ENCODE data around the gene VDR. TPM values are rescaled to one million over a fixed set of nuclear protein-coding genes. Genes with fewer than 3 reads are reported as not detected.
A peak's percentile ranks its signal among the peaks of the same experiment; 100 is the strongest.

The VDR gene
- total RNA-seq, 3 donors from 2014 or later = 1.6 to 41.7 (median 16.1) TPM

DNA sequence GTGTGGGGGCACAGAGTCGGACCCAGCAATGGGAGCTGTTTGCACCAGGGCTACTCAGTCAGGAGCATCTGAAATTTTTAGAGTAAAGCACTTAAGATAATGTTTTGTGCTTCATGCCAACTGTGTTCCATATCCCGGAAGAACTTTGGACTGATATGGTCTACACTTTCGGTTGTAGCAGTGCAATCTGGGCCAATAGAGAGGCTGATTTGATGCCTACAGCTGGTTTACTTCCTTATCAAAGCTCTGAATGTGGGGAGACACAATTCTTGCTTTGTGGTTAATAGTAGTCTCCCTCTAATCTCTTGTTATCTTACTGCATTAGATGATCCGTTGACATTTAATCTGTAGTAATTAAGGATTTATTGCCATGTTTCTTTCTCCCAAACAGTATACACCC, 7.8 kb upstream of the VDR start:
- Histone ChIP-seq H3K4me3 (no peak overlapping the region), H3K27ac (no peak overlapping the region), H3K4me1 (no peaks in the 10 kb centered on the region), H3K9me3 (no peaks in the 10 kb centered on the region), H3K36me3 (no peaks in the 10 kb centered on the region), H3K27me3 (no peaks in the 10 kb centered on the region)
- intact Hi-C loops (cut with DNase I; ENCODE audit: low total_unique reads) = no loop called here
- no peak for DNase-seq (ENCODE audit: low spot score in 2 of 2)
- TF ChIP-seq POLR2AphosphoS5 (IDR thresholded peaks at IDR 0.05) (no peak), POLR2A (IDR thresholded peaks at IDR 0.05) (no peak)
- TF ChIP-seq, protein P1, sequence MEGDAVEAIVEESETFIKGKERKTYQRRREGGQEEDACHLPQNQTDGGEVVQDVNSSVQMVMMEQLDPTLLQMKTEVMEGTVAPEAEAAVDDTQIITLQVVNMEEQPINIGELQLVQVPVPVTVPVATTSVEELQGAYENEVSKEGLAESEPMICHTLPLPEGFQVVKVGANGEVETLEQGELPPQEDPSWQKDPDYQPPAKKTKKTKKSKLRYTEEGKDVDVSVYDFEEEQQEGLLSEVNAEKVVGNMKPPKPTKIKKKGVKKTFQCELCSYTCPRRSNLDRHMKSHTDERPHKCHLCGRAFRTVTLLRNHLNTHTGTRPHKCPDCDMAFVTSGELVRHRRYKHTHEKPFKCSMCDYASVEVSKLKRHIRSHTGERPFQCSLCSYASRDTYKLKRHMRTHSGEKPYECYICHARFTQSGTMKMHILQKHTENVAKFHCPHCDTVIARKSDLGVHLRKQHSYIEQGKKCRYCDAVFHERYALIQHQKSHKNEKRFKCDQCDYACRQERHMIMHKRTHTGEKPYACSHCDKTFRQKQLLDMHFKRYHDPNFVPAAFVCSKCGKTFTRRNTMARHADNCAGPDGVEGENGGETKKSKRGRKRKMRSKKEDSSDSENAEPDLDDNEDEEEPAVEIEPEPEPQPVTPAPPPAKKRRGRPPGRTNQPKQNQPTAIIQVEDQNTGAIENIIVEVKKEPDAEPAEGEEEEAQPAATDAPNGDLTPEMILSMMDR (IDR thresholded peaks at IDR 0.05) = no peak

DNA sequence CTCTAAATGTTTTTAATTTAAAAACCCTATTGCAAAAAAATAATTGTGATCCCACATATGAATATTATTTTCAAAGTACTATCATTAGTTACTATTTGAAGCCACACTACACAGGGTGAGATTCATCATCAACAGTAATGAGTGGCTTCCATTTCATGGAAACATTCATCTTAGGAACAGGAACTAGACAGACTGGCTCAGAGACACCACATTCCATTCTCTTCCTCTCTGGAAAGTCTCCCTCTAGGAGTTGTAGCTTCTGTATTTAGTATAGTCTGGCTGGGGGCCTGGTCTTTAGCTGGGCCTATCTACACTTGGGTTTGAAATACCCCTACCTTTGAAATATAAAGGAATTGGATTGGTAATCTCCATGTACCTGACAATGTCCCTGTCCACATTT, 6.2 kb upstream of the VDR start:
- no peak for TF ChIP-seq POLR2A (IDR thresholded peaks at IDR 0.05)
- no peak for TF ChIP-seq POLR2AphosphoS5 (IDR thresholded peaks at IDR 0.05)
- TF ChIP-seq, protein P1 (IDR thresholded peaks at IDR 0.05) = no peak
- no peak overlapping the region for H3K4me3 ChIP-seq
- H3K27ac ChIP-seq = no peak overlapping the region
- no peak for DNase-seq (ENCODE audit: low spot score in 2 of 2)
- no peaks in the 10 kb centered on the region for H3K9me3 ChIP-seq
- intact Hi-C loops (cut with DNase I; ENCODE audit: low total_unique reads) = no loop called here
- H3K27me3 ChIP-seq = no peaks in the 10 kb centered on the region
- H3K36me3 ChIP-seq = no peaks in the 10 kb centered on the region
- no peaks in the 10 kb centered on the region for H3K4me1 ChIP-seq

DNA sequence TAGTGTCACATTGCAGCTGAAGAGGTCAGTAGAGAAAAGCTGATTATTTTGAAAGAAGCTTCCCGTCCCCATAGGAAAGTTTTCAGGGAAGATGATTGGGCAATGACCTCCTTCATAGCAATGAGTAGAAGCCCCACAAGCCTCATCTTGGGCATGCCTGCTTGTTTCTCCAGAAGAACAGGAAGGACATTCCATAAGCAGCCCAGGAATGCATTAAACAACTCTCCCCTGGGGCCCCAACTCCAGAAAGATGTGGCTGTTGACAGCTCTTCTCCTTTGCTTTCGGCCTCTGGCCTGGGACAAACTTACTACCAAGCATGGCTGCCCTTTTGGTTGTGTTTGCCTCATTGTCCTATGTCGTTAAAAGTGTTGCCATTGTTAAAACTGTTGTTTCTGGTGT, 5.7 kb upstream of the VDR start:
- no peak for DNase-seq (ENCODE audit: low spot score in 2 of 2)
- Histone ChIP-seq H3K4me1 (no peaks in the 10 kb centered on the region), H3K4me3 (no peak overlapping the region), H3K9me3 (no peaks in the 10 kb centered on the region), H3K27ac (peak overlapping the region in 1 of 2 donors; percentile 14), H3K36me3 (no peaks in the 10 kb centered on the region), H3K27me3 (no peaks in the 10 kb centered on the region)
- intact Hi-C loops (cut with DNase I; ENCODE audit: low total_unique reads) = no loop called here
- TF ChIP-seq, protein P1 (IDR thresholded peaks at IDR 0.05) = no peak
- TF ChIP-seq POLR2AphosphoS5 (IDR thresholded peaks at IDR 0.05) (no peak), POLR2A (IDR thresholded peaks at IDR 0.05) (no peak)

DNA sequence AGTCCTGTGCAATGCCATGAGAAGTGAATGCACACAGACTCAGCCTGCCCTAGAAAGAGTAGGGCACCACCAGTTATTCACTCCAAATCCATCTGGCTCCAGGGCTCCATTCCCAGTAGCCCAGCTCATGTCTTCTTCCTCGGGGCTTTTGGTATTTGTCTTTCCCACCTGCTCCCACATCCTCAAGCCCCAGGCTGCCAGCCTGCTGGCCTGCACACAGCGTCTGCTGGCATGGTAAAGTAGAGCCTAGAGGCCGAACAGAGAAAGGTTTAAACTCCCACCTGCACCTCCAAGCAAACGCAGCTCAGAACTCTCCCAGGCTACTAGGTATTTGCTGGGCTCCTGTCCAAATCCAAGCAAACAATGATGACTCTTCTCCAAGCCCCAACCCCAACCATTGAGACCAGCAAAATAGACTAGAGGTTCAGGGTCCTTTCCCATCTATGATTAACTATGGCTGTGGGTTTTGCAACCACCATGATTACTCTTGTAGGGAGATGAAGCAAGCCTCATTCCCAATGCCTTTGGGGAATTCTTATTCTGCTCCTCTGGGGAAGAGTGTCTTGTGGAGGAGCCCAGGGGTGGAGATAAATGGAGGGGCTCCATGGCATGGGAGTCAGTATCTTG, 5.2 kb upstream of the VDR start:
- Histone ChIP-seq H3K4me3 (no peak overlapping the region), H3K27ac (peak overlapping the region in 1 of 2 donors; percentile 14), H3K36me3 (no peaks in the 10 kb centered on the region), H3K4me1 (no peaks in the 10 kb centered on the region), H3K27me3 (no peaks in the 10 kb centered on the region), H3K9me3 (no peaks in the 10 kb centered on the region)
- intact Hi-C loops (cut with DNase I; ENCODE audit: low total_unique reads) = loop anchor here (10.0 kb wide), 1 partner anchor 45 kb away; no protein-coding TSS in a partner anchor
- DNase-seq (ENCODE audit: low spot score in 2 of 2) = no peak
- TF ChIP-seq POLR2A (IDR thresholded peaks at IDR 0.05) (no peak), POLR2AphosphoS5 (IDR thresholded peaks at IDR 0.05) (no peak)
- TF ChIP-seq, protein P1 (IDR thresholded peaks at IDR 0.05) = no peak

DNA sequence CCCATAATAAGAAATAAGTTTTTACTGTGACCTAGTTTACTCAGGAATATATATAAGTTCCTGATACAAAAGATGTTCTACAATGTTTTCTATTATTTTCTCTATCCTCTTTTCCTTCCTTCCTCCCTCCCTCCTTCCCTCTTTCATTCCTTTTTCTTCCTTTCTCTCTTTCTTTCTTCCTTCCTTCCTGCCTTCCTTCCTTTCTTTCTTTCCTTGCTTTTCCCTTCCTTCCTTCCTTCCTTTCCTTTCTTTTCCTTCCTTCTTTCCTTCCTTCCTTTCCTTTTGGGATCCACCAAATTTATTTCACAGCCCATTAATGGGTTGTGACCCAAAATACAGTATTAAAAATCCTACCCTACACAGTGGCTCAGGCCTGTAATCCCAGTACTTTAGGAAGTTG, 3.9 kb upstream of the VDR start:
- TF ChIP-seq POLR2A (IDR thresholded peaks at IDR 0.05) = no peak
- TF ChIP-seq POLR2AphosphoS5 (IDR thresholded peaks at IDR 0.05) = no peak
- TF ChIP-seq, protein P1 (IDR thresholded peaks at IDR 0.05) = no peak
- intact Hi-C loops (cut with DNase I; ENCODE audit: low total_unique reads) = loop anchor here (10.0 kb wide), 1 partner anchor 46 kb away; no protein-coding TSS in a partner anchor
- no peaks in the 10 kb centered on the region for H3K27me3 ChIP-seq

More for the DNA sequence above, 3.9 kb upstream of the VDR start:
- H3K9me3 ChIP-seq = no peaks in the 10 kb centered on the region
- no peaks in the 10 kb centered on the region for H3K4me1 ChIP-seq
- H3K27ac ChIP-seq = no peak overlapping the region
- H3K36me3 ChIP-seq = no peaks in the 10 kb centered on the region
- H3K4me3 ChIP-seq = no peak overlapping the region
- DNase-seq (ENCODE audit: low spot score in 2 of 2) = no peak
